Neutrophil (primary cell): ENCODE measurements around the gene IFI30.
A peak's percentile ranks its signal among the peaks of the same experiment; 100 is the strongest.

Experiments used
- H3K27ac ChIP-seq: fragments of 200-600 bp; sonication (generic); 2 replicates; pipeline ENCODE4 v1.5.1; 2016; ENCODE audit warnings: mild to moderate bottlenecking, moderate library complexity
- H3K27me3 ChIP-seq: fragments of 200-600 bp; sonication (generic); 2 replicates; pipeline ENCODE4 v1.6.0; 2016; ENCODE audit warnings: mild to moderate bottlenecking
- H3K36me3 ChIP-seq: fragments of 200-600 bp; sonication (generic); 2 replicates; pipeline ENCODE4 v1.5.1; 2017
- H3K4me1 ChIP-seq, 2 experiments: fragments of 200-600 bp in 1 of 2; sonication (generic) in 1 of 2; 1 replicate in 1 of 2; 2 replicates in 1 of 2; pipeline versions ENCODE4 v1.5.1 to v1.6.1; 2013 to 2016; ENCODE audit warnings: low read depth in 1 of 2, low read length in 1 of 2, mild to moderate bottlenecking in 1 of 2, moderate library complexity in 1 of 2; ENCODE audit not compliant: control insufficient read depth in 1 of 2, insufficient read depth in 1 of 2
- H3K4me3 ChIP-seq, 2 experiments: fragments of 200-600 bp in 1 of 2; sonication (generic) in 1 of 2; 1 replicate in 1 of 2; 2 replicates in 1 of 2; pipeline ENCODE4 v1.5.1; 2013 to 2016; ENCODE audit warnings: low read depth in 1 of 2, low read length in 1 of 2, mild to moderate bottlenecking in 1 of 2, moderate library complexity in 1 of 2
- H3K9me3 ChIP-seq: fragments of 200-600 bp; sonication (generic); 2 replicates; pipeline ENCODE4 v1.5.1; 2016
- TF ChIP-seq, protein P1 (sequence below): fragments of 200-600 bp; sonication (generic); IDR thresholded peaks from 2 replicates; pipeline ENCODE4 v1.5.1; 2016; ENCODE audit warnings: antibody characterized with exemption

IFI30 gene

DNA sequence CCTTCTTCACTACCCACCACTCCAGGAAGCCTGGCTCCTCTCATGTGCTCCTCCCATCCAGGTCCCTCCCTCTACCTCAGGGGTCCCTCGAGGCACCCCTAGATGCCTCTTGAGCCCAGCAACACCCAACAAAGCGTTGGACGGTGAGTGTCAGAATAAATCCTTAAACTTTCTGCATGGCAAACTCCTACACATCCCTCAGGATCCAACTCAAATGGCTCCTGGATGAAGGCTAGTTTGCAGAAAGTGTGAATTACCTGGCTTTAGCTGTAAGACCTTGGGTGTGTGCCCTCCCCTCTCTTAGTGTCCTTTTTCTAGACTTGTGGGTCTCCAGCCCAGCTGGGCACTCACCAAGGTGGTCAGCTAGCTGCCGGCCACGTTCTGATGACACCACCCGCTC is 24.8 kb downstream of the IFI30 start:
- peaks cover 22% of the 10 kb centered on the region for H3K27me3 ChIP-seq
- H3K4me3 ChIP-seq: no peak overlapping the region
- no peak overlapping the region for H3K27ac ChIP-seq
- TF ChIP-seq, protein P1, sequence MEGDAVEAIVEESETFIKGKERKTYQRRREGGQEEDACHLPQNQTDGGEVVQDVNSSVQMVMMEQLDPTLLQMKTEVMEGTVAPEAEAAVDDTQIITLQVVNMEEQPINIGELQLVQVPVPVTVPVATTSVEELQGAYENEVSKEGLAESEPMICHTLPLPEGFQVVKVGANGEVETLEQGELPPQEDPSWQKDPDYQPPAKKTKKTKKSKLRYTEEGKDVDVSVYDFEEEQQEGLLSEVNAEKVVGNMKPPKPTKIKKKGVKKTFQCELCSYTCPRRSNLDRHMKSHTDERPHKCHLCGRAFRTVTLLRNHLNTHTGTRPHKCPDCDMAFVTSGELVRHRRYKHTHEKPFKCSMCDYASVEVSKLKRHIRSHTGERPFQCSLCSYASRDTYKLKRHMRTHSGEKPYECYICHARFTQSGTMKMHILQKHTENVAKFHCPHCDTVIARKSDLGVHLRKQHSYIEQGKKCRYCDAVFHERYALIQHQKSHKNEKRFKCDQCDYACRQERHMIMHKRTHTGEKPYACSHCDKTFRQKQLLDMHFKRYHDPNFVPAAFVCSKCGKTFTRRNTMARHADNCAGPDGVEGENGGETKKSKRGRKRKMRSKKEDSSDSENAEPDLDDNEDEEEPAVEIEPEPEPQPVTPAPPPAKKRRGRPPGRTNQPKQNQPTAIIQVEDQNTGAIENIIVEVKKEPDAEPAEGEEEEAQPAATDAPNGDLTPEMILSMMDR: no peak
- H3K9me3 ChIP-seq: no peaks in the 10 kb centered on the region
- peaks cover 14% of the 10 kb centered on the region for H3K36me3 ChIP-seq
- peaks cover 22 to 28% of the 10 kb centered on the region in 2 experiments for H3K4me1 ChIP-seq

DNA sequence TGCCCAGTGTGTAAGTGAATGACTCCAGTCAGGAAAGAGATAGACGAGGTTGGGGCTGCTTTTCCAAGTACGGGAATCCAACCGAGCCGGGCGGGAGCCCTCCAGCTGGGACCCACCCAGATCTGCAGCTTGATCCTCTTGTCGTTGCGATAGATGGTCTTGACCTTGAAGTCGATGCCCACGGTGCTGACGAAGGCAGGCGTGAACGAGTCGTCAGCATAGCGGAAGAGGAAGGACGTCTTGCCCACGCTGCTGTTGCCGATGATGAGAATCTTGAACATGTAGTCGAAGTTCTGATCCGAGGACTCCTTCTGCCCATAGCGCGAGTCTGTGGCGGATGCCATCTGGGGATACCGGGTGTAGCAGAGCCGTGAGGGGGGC is 28.8 kb downstream of the IFI30 start:
- no peak overlapping the region for H3K27ac ChIP-seq
- H3K27me3 ChIP-seq: peaks cover 48% of the 10 kb centered on the region
- peaks cover 24 to 26% of the 10 kb centered on the region in 2 experiments for H3K4me1 ChIP-seq
- peak overlapping the region in 1 of 2 experiments; percentile 79 for H3K4me3 ChIP-seq
- TF ChIP-seq, protein P1: no peak
- H3K9me3 ChIP-seq: no peaks in the 10 kb centered on the region
- peaks cover 1% of the 10 kb centered on the region for H3K36me3 ChIP-seq

DNA sequence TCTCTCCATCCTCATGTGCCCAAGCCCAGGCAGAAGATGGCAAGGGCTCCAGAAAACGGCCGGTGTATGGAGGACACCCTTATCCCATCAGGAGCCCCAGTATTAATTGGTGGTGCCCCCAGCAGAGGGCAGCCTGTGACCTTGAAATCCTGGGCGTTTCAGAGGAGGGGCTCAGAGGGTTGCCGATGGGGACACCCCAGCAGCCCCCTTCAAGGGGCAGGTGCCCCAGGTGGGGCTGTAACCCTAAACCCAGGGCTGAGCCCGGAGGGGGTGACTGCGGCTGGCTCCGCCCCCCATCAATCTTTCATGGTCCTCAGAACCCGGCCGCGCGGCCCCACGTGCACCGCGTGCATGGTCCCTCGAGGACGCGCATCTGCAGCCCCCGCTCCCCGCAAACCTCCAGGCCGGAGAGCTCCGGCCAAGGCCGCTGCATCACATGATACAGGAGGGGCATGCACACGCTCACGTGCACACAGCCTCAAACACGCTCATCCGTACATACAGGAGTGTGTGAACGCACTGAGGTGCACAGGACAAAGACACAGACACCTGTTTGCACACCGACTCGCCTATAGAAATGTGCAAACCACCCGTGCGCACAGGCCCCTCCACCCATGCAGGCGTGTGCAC is 29.3 kb downstream of the IFI30 start:
- peak overlapping the region; percentile 79 for H3K4me3 ChIP-seq
- no peaks in the 10 kb centered on the region for H3K36me3 ChIP-seq
- H3K27me3 ChIP-seq: peaks cover 53% of the 10 kb centered on the region
- no peaks in the 10 kb centered on the region for H3K9me3 ChIP-seq
- peaks cover 24 to 26% of the 10 kb centered on the region in 2 experiments for H3K4me1 ChIP-seq
- TF ChIP-seq, protein P1: no peak
- H3K27ac ChIP-seq: peak overlapping the region; percentile 67

DNA sequence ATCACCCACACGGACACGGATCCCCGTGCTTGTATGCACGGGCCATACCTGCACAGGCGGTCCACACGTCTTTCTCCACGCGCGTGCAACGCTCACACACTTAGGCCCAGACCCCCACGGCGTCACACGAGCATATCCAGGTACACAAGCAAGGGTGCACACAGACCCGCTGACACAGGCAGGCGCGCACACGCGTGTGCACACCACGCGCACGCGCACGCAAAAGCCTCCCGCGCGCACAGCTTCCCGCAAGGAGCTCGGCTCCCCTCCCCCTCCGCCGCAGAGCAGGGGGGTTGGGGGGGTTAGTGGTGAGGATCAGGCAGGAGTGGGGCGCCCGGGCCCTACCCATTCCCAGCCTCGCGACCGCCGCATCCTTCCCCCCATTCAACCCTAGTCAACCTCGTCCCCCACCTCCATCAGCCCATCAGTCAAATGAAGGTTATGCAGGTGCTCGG is 29.8 kb downstream of the IFI30 start:
- Histone ChIP-seq H3K4me3 (peak overlapping the region; percentile 79), H3K27me3 (peaks cover 58% of the 10 kb centered on the region), H3K4me1 (peaks cover 24 to 26% of the 10 kb centered on the region in 2 experiments), H3K9me3 (no peaks in the 10 kb centered on the region), H3K36me3 (no peaks in the 10 kb centered on the region), H3K27ac (peak overlapping the region; percentile 67)
- TF ChIP-seq, protein P1: no peak

DNA sequence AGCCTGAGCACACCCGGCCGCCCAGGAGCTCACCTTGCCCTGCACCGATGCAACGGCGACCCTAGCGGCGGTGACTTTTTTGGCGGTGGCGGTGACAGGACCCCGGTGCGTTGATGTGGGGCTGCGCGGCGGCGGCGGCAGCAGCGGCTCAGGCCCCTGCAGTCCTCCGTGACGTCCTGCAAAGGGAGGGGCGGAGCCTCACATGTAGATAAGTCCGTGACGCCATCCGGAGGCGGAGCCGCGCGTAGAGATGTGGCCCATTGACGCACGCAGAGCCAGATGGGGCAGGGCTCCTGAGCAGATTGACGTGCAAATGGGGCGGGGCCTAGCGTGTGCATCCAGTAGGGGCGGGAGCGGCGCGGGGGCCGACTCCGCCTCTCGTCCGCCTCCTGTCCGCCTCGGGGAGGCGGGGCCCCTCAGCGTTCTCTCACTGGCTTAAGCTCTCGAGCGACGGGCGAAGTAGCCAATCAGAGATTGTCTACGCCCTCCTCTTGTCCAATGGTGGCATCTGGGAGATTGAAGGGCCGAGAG is 30.3 kb downstream of the IFI30 start, which contains the start of gene RAB3A:
RAB3A (minus strand) TSS at position 180 of the 531 bp plus-strand sequence. CDS start 1,302 bp downstream, outside the sequence.
- TF ChIP-seq, protein P1: peak; percentile 68
- Histone ChIP-seq H3K27ac (peak within 1 kb of the TSS; percentile 67), H3K27me3 (peaks cover 63% of the 10 kb centered on the region), H3K9me3 (no peaks in the 10 kb centered on the region), H3K4me3 (peak within 1 kb of the TSS; percentile 79), H3K36me3 (no peaks in the 10 kb centered on the region), H3K4me1 (peaks cover 24 to 26% of the 10 kb centered on the region in 2 experiments)
